ENCODE results near the gene TUBGCP3. TPM values are rescaled to one million over a fixed set of nuclear protein-coding genes. Genes with fewer than 3 reads are reported as not detected.

TUBGCP3 gene
- total RNA-seq, 1 donor from 2014 or later: 29.6 TPM

DNA sequence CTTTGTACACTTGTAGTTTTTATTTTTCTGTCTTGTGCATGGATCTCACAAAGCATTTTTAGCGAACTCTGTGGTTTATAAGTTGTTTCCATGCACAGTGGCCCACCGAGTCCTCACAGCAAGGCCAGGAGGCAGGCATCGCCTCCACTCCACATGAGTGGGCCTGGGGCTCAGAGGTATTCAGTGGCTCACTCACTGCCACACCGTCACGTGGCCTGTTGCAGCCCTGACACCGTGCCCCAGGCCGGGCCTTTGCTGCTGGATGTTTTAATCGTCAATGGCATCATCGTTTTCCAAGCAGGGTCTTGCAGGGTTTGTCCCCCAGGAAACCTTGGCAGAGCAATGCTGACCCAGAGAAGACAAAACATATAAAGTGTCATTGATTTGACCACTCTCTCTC is 152.0 kb downstream of the TUBGCP3 start:
- DNase-seq: no peak

Other genes starting within 250 kb of the TUBGCP3 start
- not detected in 2 replicates for gene SPACA7, start 211.8 kb downstream of the TUBGCP3 start, total RNA-seq
- gene ATP11A, start 101.9 kb upstream of the TUBGCP3 start, total RNA-seq: 32.0 and 41.7 TPM in 2 replicates